IMR-90 (cell line): ENCODE results near the gene ANKRD16.

Experiments
- BHLHE40 ChIP-seq: fragments of 150-350 bp; IDR thresholded peaks from 2 replicates; pipeline ENCODE4 v1.6.1; 2016; ENCODE audit warnings: mild to moderate bottlenecking, low read depth, low read length
- CEBPB ChIP-seq: IDR thresholded peaks from 2 replicates; pipeline ENCODE4 v1.6.1; 2012; ENCODE audit warnings: low read depth, low read length, improper control_type of control experiment
- MXI1 ChIP-seq: IDR thresholded peaks from 2 replicates; pipeline ENCODE4 v1.6.1; 2012; ENCODE audit warnings: low read depth, mild to moderate bottlenecking, low read length, moderate library complexity, borderline replicate concordance
- NFE2L2 ChIP-seq: fragments of 150-350 bp; IDR thresholded peaks from 2 replicates; pipeline ENCODE4 v1.6.1; 2016; ENCODE audit warnings: low read depth, mild to moderate bottlenecking, low read length
- POLR2A ChIP-seq: IDR thresholded peaks from 2 replicates; pipeline ENCODE4 v1.6.1; 2012; ENCODE audit warnings: mild to moderate bottlenecking, low read depth, low read length
- RCOR1 ChIP-seq: IDR thresholded peaks from 2 replicates; pipeline ENCODE4 v1.6.1; 2012; ENCODE audit warnings: mild to moderate bottlenecking, low read length, improper control_type of control experiment; ENCODE audit not compliant: insufficient replicate concordance
- RFX5 ChIP-seq: IDR thresholded peaks from 2 replicates; pipeline ENCODE4 v1.8.0; 2012; ENCODE audit warnings: low read depth, mild to moderate bottlenecking, low read length, moderate library complexity
- SMC3 ChIP-seq: fragments of 150-350 bp; IDR thresholded peaks from 2 replicates; pipeline ENCODE4 v1.6.1; 2016; ENCODE audit warnings: low read depth, mild to moderate bottlenecking, antibody characterized with exemption, low read length, moderate library complexity
- TF ChIP-seq, protein P1 (sequence below): conservative IDR thresholded peaks from 2 replicates; pipeline ENCODE4 v1.5.1; 2012; ENCODE audit warnings: mild to moderate bottlenecking, low read depth, low read length, improper control_type of control experiment

DNA sequence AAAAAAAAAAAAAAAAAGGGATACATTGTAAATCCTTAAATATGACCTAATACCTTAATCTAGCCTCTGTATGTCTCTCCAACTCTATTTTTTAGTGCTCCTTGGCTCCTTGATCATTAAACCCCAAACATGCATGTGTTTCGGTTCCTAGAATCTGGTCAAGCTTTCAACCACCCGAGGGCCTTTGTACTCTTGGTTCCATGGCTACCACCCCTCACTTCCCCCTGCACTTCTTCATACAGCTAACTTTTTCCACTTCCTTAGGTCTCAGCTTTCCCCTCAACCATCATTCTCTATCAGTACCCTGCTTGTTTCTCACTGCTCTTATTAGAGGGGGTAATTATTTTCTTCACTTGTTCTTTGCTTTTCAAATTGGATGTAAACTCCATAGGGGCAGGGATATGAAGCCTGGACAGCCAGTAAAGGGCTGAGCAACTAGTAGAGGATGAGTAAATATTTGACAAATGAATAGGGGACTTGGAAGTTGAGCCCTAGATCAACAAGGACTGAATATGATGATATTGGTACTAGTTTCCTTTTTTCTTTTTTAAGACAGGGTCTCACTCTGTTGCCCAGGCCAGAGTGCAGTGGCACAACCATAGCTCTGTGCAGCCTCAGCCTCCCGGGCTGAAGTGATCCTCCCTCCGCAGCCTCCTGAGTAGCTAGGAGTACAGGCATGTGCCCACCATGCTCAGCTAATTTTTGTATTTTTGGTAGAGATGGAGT, 72.2 kb downstream of the ANKRD16 start:
- TF ChIP-seq RCOR1 (no peak), POLR2A (no peak), NFE2L2 (no peak), CEBPB (no peak), RFX5 (no peak), BHLHE40 (no peak), SMC3 (no peak), MXI1 (no peak)
- TF ChIP-seq, protein P1, sequence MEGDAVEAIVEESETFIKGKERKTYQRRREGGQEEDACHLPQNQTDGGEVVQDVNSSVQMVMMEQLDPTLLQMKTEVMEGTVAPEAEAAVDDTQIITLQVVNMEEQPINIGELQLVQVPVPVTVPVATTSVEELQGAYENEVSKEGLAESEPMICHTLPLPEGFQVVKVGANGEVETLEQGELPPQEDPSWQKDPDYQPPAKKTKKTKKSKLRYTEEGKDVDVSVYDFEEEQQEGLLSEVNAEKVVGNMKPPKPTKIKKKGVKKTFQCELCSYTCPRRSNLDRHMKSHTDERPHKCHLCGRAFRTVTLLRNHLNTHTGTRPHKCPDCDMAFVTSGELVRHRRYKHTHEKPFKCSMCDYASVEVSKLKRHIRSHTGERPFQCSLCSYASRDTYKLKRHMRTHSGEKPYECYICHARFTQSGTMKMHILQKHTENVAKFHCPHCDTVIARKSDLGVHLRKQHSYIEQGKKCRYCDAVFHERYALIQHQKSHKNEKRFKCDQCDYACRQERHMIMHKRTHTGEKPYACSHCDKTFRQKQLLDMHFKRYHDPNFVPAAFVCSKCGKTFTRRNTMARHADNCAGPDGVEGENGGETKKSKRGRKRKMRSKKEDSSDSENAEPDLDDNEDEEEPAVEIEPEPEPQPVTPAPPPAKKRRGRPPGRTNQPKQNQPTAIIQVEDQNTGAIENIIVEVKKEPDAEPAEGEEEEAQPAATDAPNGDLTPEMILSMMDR: no peak
